ENCODE data around the gene UBL7. TPM values are rescaled to one million over a fixed set of nuclear protein-coding genes. Genes with fewer than 3 reads are reported as not detected.
"Not testable (repeated sequence)": the region's sequence is repeated elsewhere in the genome, so short reads cannot be mapped to it uniquely, and the experiment has no call there.

The UBL7 gene, protein sequence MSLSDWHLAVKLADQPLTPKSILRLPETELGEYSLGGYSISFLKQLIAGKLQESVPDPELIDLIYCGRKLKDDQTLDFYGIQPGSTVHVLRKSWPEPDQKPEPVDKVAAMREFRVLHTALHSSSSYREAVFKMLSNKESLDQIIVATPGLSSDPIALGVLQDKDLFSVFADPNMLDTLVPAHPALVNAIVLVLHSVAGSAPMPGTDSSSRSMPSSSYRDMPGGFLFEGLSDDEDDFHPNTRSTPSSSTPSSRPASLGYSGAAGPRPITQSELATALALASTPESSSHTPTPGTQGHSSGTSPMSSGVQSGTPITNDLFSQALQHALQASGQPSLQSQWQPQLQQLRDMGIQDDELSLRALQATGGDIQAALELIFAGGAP
- 39.8 and 47.7 TPM in 2 replicates for total RNA-seq (2014; rRNA removed; shearing (Covaris generic))
- 76.7 and 97.7 TPM in 2 replicates for polyA plus RNA-seq (2014; cell fraction: nucleus; rRNA removed)

DNA sequence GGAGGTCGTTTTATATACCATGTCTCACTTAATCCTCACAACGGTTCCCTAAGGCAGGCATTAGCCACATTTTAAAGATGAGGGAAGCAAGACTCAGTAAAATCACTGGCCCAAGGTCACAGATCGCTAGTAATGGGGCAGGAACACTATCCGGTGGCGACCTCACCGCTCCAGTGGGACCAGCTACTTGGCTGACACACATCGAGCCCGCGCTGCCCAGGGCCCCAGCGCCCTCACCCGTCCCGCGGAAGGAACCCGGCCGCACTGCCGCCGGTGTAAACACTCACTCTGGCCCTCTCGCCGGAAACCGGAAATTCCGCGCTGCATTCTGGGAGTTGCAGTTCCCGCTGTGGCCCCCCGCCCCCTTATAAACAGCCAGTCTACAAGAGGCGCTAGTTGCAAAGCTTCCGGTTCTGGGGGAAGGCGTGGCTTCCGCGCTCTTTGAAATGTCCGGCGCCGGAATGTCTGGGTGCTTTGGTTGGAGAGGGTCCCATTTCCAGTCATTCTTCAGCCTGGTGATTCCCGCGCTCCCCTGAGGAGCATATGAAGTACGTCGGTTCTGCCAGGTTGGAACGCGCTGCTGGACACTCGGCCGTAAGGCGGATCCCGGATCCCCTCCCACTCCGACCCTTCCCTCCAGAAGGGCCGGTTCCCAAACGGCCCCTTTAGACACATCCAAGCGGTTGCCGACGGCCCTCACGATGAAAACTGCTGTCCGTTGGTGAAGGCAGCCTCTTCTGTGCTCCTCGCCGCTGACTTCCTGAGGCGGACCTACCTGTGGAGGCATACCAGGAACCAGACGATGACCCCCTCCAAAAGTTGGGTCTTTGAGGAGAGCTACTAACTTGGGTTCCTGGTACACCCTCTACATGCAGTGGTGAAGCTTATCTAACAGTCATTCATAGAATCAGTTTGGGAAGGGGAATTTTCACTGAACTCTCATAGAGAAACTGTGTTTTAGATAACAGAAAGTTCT lies at the start of gene UBL7:
UBL7 (minus strand) TSS at position 290 of the 976 bp plus-strand sequence. CDS start 2,293 bp downstream, outside the sequence.
- DNase-seq (ENCODE audit: extremely low read depth, low read depth) = peak; percentile 94

DNA sequence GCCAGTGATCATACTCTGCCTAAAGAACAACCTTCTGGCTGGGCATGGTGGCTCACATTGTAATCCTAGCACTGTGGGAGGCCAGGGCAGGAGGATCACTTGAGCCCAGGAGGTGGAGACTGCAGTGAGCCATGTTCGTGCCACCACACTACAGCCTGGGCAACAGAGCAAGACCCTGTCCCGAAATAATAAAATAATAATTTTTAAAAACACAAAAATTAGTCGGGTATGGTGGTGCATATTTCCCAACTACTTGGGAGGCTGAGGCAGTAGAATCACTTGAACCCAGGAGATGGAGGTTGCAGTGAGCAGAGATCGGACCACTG lies 45.5 kb upstream of the UBL7 start:
- DNase-seq (ENCODE audit: extremely low read depth, low read depth) = no peak

DNA sequence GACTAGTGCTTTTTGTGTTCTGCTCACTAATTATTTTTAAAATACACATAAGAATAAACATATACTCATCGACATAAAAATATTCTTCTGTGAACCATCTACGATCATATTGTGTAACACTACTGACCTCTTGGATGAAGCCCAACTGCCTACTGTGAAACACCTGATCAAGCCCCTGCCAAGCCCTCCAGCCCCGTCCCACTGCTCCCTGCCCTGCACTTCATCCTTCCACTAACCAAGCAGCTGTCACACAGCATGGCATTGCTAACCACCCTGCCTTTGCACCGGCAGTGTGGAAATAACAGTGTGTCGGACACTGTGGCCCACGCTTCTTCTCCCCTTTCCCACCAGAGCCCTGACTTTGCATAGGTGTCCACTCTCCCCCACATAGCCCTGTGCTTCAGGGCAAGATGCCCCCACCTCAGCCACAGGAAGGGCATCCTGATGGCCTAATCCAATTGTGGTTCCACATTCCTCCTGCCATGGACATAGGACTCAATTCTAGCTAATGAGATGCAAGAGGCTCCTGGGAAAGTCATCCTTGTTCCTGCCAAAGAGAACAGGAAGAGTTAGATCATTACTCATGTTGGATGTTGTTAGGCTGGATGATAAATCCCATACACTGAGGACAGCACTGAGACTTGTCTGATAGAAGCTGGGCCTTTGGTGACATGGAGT lies 45.0 kb upstream of the UBL7 start:
- DNase-seq (ENCODE audit: extremely low read depth, low read depth) = no peak

DNA sequence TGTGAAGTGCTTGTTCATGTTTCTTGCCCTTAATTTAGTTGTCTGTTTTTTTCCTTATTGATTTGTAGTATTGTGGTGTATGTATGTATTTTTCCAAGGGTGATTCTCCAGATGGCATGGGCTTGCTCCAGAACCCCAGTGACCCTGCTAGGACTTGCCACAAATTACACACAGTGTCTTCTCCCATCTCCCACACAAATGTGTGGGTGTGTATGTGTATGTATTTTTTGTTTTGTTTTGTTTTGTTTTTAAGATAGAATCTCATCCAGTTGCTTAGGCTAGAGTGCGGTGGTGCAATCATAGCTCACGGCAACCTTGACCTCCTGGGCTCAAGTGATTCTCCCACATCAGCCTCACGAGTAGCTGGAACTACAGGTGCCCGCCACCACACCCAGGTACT lies 43.9 kb upstream of the UBL7 start:
- DNase-seq (ENCODE audit: extremely low read depth, low read depth) = no peak

DNA sequence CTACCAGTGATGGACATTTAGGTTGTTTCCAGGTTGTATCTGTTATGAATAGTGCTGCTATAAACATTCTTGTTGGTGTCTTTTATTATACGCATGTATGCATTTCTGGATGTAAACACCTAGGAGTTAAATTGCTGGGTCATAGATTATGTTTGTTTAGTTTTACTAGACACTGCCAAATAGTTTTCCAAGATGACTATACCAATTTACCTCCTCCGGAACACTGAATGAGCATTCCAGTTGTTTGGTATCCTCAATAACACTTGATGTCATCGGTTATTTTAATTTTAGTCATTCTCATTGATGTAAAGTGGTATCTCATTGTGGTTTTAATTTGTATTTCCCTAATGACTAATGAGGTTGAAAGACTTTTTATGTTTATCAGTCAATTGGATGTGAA lies 43.5 kb upstream of the UBL7 start:
- DNase-seq (ENCODE audit: extremely low read depth, low read depth) = no peak

DNA sequence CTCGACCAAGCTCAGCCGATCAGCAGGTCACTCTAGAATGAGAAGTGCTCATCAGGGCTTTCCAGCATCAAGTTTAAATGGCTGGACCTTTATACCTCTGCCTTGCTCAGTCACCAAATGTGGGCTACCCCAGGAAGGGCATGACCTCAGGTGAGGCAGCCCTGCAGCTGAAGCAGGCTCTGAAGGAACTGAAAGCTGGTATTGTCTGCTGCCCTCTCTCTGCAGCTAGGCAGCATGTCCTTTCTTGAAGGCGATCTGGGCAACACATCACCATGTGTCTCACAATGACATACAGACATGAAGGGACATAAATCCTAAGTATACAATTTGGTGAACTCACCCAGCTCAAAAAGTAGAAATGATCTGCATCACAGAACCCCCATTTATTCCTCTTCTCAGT lies 41.3 kb upstream of the UBL7 start:
- DNase-seq (ENCODE audit: extremely low read depth, low read depth) = no peak

DNA sequence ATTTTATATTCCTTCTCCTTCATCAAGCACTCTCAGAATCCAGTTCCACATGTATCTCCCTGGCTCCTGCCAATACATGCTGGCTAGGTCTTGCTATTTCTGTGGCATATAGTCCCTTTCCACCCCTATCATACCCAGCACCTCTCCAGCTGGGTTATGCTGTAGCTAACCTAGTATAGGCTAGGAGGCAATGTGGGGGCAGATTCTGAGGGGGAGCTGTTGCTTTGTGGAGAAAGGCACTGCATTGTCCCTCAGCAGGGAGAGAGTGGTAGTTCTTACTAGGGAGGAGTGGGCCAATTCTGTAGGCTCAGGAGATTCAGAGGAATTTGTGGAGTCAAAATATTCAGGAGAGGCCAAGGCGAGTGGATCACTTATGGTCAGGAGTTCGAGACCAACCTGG lies 39.4 kb upstream of the UBL7 start:
- DNase-seq (ENCODE audit: extremely low read depth, low read depth) = no peak

DNA sequence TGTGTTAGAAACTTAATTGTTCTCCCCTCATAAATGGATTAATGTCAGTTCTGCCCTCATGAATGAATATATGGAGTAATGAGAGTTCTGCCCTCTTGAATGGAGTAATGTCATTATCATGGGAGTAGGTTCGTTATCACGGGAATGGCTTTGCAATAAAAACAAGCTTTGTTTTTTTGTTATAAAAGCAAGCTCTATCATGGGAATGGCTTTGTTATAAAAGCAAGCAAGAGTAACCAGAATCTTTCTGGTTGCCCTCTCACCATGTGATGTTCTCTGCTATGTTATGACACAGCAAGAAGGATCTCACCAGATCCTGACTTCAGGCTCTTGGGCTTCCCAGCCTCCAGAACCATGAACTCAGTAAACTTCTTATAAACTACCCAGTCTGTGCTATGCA lies 38.4 kb upstream of the UBL7 start:
- no peak for DNase-seq (ENCODE audit: extremely low read depth, low read depth)

DNA sequence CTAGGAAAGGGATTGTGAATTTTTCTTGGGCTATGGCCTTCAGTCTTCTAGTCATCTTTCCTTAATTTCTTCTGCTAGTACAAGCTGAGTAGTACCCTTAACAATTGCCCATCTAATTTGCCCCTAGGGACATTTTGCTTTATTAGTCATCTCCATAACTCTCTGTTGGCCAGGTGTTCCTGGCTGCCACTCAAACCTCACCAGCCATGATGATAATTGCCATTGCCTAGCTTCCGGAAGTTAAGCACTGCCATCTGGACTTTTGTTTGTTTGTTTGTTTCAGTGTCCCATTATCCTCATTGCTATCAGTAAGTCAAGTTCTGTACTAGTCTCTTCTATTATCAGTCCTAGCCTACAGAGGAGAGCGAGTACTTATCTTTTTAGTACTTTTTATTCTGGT lies 36.6 kb upstream of the UBL7 start:
- DNase-seq (ENCODE audit: extremely low read depth, low read depth) = no peak

DNA sequence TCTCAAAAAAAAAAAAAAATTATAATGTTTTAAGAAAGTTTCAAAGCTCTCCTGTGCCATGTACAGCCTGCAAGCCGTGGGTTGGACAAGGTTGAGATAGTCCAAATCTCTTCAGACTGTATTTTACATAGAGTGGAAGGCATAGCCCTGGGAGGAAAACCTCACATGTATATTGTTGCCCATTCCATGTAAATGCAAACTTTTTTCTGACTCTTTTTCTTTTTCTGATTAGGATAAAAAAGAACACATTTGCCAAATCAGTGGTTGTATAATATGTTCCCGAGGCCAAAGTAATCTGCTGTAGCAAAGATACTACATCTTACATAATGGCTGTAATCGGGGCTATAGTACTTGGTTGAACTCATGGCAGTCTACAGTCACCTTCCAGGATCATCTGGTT lies 35.7 kb upstream of the UBL7 start:
- DNase-seq (ENCODE audit: extremely low read depth, low read depth) = no peak

DNA sequence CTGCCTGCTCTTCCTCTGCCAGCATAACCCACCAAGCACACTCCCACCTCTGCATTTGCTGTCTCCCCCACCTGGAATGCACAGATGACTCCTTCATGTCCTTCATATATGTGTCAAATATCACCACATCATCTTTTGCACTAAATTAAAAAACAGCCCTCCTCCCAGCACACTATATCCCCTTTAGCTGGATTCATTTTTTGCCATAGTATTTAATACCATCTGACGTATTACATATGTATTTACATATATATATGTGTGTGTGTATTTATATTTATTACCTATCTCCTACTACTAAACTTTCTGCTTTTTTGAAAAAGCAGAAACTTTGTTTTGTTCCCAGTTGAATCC lies 29.4 kb upstream of the UBL7 start:
- no peak for DNase-seq (ENCODE audit: extremely low read depth, low read depth)

DNA sequence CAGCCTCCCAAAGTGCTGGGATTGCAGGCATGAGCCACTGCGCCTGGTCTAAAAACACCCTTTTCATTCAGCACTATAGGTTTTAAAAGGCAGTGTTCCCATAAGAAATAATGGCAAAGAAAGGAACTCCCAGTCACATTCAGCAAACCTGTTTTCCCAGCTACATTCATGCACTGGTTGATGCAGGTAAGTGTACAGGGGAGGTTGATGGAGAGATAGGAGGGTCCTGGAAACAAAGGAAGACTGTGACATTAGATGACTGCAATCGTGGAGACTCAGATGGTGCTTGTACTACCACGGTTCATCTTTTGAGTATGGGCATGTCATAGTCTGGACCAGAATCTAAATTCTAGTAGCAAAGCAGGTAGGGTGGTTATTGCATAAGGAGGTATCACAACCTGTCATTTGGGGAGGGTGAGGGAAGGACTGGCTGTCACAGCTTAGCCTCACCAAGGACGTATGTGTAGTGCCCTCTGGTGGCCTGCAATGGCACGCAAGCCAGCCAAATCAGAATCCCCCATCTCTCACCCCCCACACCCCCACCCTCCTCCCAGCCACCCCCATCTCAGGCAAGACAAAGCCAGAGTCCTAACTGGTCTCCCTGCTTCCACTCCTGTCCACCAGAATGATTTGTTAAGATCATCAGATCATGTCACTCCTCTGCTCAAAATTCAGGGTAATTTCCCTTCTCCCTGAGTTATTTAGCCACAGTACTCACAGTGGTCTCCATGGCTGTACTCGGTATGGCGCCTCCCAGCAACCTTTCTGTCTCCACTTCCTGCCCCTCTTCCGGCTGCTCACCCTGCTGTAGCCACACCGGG lies 28.8 kb upstream of the UBL7 start:
- DNase-seq (ENCODE audit: extremely low read depth, low read depth) = peak; percentile 30

DNA sequence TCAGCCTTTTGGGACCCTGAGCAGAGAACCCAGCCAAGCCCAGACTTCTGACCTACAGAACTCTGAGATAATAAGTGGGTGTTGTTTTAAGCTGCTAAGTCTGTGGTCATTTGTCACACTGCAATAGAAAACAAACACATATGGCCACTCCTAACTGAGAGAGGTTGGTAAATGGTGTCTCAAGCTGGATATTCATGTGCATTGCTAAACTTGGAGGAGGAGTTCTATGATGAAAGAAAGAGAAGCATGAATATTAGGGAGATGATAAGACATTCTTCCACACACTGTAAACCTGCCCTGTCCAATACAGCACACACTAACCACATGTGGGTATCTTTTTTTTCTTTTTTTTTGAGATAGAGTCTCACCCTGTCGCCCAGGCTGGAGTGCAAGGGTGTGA lies 27.8 kb upstream of the UBL7 start:
- DNase-seq (ENCODE audit: extremely low read depth, low read depth) = no peak

DNA sequence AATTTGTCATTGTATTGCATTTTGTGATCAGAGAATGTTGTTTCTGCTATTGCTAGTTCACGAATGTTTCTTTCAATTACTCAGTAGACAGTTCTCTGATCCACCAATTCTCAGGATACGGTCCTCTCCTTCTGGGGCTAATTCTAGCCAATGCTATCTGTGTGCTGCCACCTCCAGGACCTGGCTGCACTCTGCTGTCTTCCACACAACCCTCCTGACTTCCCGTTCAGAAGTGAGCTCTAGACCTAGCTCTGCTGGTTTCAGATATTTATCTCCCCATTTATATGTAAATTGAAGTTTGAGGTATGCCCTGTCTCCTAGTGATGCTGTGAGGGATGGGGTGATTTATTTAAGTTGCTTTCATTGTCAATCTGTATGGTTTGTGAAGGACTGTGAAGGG lies 21.7 kb upstream of the UBL7 start:
- no peak for DNase-seq (ENCODE audit: extremely low read depth, low read depth)

DNA sequence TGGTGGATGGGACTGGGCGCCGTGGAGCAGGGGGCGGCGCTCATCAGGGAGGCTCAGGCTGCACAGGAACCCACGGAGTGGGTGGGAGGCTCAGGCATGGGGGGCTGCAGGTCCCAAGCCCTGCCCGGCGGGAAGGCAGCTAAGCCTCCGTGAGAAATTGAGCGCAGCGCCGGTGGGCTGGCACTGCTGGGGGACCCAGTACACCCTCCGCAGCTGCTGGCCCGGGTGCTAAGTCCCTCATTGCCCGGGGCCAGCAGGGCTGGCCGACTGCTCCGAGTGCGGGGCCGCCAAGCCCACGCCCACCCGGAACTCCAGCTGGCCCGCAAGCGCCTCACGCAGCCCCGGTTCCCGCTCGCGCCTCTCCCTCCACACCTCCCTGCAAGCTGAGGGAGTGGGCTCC lies 19.4 kb upstream of the UBL7 start:
- not testable (repeated sequence) for DNase-seq (ENCODE audit: extremely low read depth, low read depth)

DNA sequence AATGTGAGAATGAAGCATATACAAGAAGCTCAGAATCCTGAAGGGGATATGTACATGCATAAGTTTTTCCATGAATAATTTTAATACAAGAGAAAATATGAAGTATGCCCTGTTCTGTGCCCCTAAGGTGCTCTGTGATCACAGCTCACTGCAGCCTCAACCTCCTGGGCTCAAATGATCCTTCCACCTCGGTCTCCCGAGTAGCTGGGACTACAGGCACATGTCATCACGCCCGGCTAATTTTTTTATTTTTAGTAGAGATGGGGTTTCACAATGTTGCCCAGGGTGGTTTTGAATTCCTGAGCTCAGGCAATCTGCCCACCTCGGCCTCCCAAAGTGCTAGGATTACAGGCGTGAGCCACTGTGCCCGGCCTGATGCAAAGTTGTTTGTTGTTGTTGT lies 10.7 kb upstream of the UBL7 start:
- not testable (repeated sequence) for DNase-seq (ENCODE audit: extremely low read depth, low read depth)

DNA sequence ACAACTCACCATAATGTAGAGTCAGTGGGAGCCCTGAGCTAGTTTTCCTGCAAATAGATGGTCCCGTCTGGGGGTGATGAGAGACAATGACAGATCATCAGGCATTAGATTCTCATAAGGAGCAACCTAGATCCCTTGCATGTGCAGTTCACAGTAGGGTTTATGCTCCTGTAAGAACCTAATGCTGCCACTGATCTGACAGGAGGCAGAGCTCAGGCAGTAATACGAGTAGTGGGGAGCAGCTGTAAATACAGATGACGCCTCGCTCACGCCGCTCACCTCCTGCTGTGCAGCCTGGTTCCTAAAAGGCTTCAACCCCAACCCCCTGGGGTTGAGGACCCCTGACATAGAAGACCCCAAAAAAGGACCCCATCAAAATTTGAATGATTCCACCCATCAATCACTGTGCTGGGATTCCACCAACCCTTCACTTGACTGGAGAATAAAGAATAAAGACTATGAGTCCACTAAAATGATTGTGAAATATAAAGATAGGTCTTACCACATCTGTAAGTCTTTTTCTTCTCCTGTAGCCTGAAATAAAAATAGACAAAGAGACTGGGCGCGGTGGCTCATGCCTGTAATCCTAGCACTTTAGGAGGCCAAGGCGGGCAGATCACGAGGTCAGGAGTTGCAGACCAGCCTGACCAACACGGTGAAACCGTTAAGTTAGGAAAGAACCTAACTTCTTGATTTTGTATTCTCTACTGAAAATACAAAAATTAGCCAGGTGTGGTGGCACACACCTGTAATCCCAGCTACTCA lies 9.9 kb upstream of the UBL7 start:
- no peak for DNase-seq (ENCODE audit: extremely low read depth, low read depth)

DNA sequence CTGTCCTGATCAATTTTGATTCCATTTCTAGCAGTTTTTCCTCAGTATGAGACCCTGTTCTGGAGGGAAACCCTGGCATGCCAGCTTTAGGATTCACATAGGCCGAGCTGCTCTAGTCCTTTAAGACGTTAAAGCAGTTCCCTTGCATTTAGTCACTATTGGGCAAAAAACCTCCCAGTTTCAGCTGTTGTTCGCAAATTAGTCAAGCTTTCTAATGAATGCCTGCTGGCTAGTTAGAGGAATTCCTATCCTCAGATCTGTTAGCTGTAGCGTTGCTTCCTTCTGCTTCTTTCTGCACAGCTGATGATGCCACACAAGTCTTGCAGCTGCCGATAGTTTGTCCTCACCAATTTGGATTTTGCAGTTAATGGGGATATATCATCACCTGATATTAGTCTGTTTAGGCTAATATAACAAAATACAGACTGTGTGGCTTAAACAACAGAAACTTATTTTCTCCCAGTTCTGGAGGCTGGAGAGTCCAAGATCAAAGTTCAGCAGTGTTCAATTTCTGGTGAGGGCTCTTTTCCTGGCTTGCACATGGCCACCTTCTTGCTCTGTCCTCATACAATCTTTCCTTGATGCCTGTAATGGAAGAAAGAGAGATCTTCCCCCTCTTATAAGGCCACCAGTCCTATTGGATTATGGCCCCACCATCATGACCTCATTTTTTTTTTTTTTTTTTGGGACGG lies 7.5 kb upstream of the UBL7 start:
- DNase-seq (ENCODE audit: extremely low read depth, low read depth) = no peak

DNA sequence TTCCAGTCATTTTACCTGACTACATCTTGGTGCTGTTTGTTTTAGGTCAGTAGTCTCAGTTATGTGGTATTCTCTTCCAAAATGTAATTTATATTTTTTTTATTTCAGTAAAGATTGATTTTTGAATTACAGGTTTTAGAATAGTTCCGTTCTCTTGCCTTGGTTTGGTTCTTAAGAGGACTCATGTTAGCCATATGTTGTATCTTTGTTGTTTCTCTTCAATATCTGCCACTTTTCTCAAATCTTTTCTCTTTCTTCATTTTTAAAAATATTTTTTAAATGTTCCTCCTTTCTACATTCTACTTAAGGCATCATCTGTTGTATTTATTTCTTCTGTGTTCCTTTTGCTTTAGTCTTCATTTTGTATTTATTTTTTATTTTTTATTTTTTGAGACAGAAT lies 5.6 kb upstream of the UBL7 start:
- no peak for DNase-seq (ENCODE audit: extremely low read depth, low read depth)

All from NCI-H460 (cell line).